HG03280 (cell line): ENCODE results near the gene MYLIP.

ENCODE experiments used
- ATAC-seq: cut with Tn5 transposase; IDR thresholded peaks from one replicate; pipeline ENCODE4 v1.9.1; 2021; ENCODE audit warnings: mild to moderate bottlenecking, moderate library complexity; ENCODE audit not compliant: unreplicated experiment

Gene MYLIP

GRCh38 chr6:16128759-16129622 is at the start of gene MYLIP:
TSS of gene MYLIP (plus strand) at chr6:16129086. CDS start at chr6:16129323, 237 bp downstream.
- peak; percentile 78 for ATAC-seq

GRCh38 chr6:16079354-16079753 is 49.5 kb upstream of the MYLIP start:
- ATAC-seq: no peak

GRCh38 chr6:16080204-16080603 is 48.7 kb upstream of the MYLIP start:
- no peak for ATAC-seq

- ATAC-seq: no peak
Measured at GRCh38 chr6:16081326-16081725, 47.6 kb upstream of the MYLIP start.

- ATAC-seq: no peak
Measured at GRCh38 chr6:16082361-16082760, 46.5 kb upstream of the MYLIP start.

- no peak for ATAC-seq
Measured at GRCh38 chr6:16086965-16087364, 41.9 kb upstream of the MYLIP start.

GRCh38 chr6:16087386-16087785 is 41.5 kb upstream of the MYLIP start:
- no peak for ATAC-seq

- ATAC-seq: no peak
Measured at GRCh38 chr6:16088409-16088808, 40.5 kb upstream of the MYLIP start.

- ATAC-seq: no peak
Measured at GRCh38 chr6:16089232-16090062, 39.4 kb upstream of the MYLIP start.

GRCh38 chr6:16090452-16090851 is 38.4 kb upstream of the MYLIP start:
- no peak for ATAC-seq

GRCh38 chr6:16090920-16091319 is 38.0 kb upstream of the MYLIP start:
- no peak for ATAC-seq

- no peak for ATAC-seq
Measured at GRCh38 chr6:16092140-16092539, 36.7 kb upstream of the MYLIP start.

GRCh38 chr6:16092990-16093389 is 35.9 kb upstream of the MYLIP start:
- no peak for ATAC-seq

- ATAC-seq: no peak
Measured at GRCh38 chr6:16095180-16095579, 33.7 kb upstream of the MYLIP start.

GRCh38 chr6:16097382-16098171 is 31.3 kb upstream of the MYLIP start:
- ATAC-seq: peak; percentile 60

- no peak for ATAC-seq
Measured at GRCh38 chr6:16098211-16098610, 30.7 kb upstream of the MYLIP start.

GRCh38 chr6:16102208-16102607 is 26.7 kb upstream of the MYLIP start:
- ATAC-seq: no peak

- ATAC-seq: no peak
Measured at GRCh38 chr6:16103722-16104121, 25.2 kb upstream of the MYLIP start.

GRCh38 chr6:16104624-16105433 is 24.1 kb upstream of the MYLIP start:
- ATAC-seq: no peak

- no peak for ATAC-seq
Measured at GRCh38 chr6:16105854-16106253, 23.0 kb upstream of the MYLIP start.
